Effector memory CD8-positive, alpha-beta T cell (primary cell): Measurements from ENCODE around the gene RHOH.

Experiments
- ATAC-seq: fragments of 150-1000 bp; cut with Tn5 transposase; replicated peaks from 2 replicates; pipeline ENCODE4 v1.10.0; 2021; ENCODE audit warnings: mild to moderate bottlenecking, moderate library complexity
- DNase-seq, 3 experiments: peaks; one replicate each; pipeline ENCODE4 v3.0.0; 2021
- H3K27ac Mint-ChIP-seq, 2 donors: one replicate each; pipeline ENCODE4 v1.8.0; 2022; ENCODE audit warnings: mild to moderate bottlenecking in 2 of 2, mixed read lengths in 2 of 2, moderate library complexity in 2 of 2
- H3K27me3 Mint-ChIP-seq, 2 donors: one replicate each; pipeline ENCODE4 v1.8.0; 2022; ENCODE audit warnings: mixed read lengths in 2 of 2
- H3K36me3 Mint-ChIP-seq: one replicate; pipeline ENCODE4 v1.8.0; 2022; ENCODE audit warnings: mild to moderate bottlenecking, moderate library complexity, mixed read lengths; ENCODE audit not compliant: insufficient read depth
- H3K4me1 Mint-ChIP-seq, 2 donors: one replicate each; pipeline ENCODE4 v1.8.0; 2022; ENCODE audit warnings: low read depth in 2 of 2, mixed read lengths in 2 of 2
- H3K4me3 Mint-ChIP-seq, 2 donors: one replicate each; pipeline ENCODE4 v1.8.0; 2022; ENCODE audit warnings: mild to moderate bottlenecking in 2 of 2, mixed read lengths in 2 of 2, moderate library complexity in 2 of 2
- H3K9me3 Mint-ChIP-seq, 2 donors: one replicate each; pipeline ENCODE4 v1.8.0; 2022; ENCODE audit warnings: mixed read lengths in 2 of 2

Gene RHOH

GRCh38 chr4:40216622-40217366, 20.0 kb downstream of the RHOH start:
- Mint-ChIP-seq H3K36me3 (peaks cover 94% of the 10 kb centered on the region), H3K27me3 (no peaks in the 10 kb centered on the region), H3K4me1 (peaks cover 73 to 94% of the 10 kb centered on the region in 2 donors), H3K27ac (peak overlapping the region; percentile 80 to 97), H3K9me3 (no peaks in the 10 kb centered on the region), H3K4me3 (peak overlapping the region; percentile 58 to 82)
- no peak for ATAC-seq
- DNase-seq = no peak

DNA sequence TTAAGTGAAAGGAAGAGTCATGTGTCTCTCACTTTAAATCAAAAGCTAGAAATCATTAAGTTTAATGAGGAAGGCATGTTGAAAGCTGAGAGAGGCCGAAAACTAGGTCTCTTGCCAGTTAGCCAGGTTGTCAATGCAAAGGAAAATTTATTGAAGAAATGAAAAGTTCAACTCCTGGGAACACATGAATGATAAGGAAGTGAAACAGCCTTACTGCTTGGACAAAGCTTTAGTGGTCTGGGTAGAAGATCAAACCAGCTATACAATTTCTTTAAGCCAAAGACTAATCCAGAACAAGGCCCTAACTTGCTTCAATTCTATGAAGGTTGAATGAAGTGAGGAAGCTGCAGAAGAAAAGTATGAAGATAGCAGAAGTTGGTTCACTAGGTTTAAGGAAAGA, 24.9 kb downstream of the RHOH start:
- H3K27me3 Mint-ChIP-seq = no peaks in the 10 kb centered on the region
- no peak for DNase-seq
- H3K36me3 Mint-ChIP-seq = peaks cover 89% of the 10 kb centered on the region
- ATAC-seq = no peak
- H3K27ac Mint-ChIP-seq = peak overlapping the region; percentile 57 to 97
- H3K9me3 Mint-ChIP-seq = no peaks in the 10 kb centered on the region
- H3K4me3 Mint-ChIP-seq = peak overlapping the region; percentile 72 to 82
- H3K4me1 Mint-ChIP-seq = peaks cover 66 to 88% of the 10 kb centered on the region in 2 donors

- DNase-seq = no peak
- H3K4me1 Mint-ChIP-seq = peaks cover 61 to 86% of the 10 kb centered on the region in 2 donors
- H3K4me3 Mint-ChIP-seq = peak overlapping the region in 1 of 2 donors; percentile 82
- H3K36me3 Mint-ChIP-seq = peaks cover 83% of the 10 kb centered on the region
- H3K27me3 Mint-ChIP-seq = no peaks in the 10 kb centered on the region
- H3K9me3 Mint-ChIP-seq = no peaks in the 10 kb centered on the region
- no peak for ATAC-seq
- H3K27ac Mint-ChIP-seq = peak overlapping the region; percentile 57 to 97
These were observed 26.5 kb downstream of the RHOH start for GRCh38 chr4:40223343-40223742.

GRCh38 chr4:40224432-40224831, 27.6 kb downstream of the RHOH start:
- Mint-ChIP-seq H3K27ac (peak overlapping the region; percentile 57 to 95), H3K36me3 (peaks cover 83% of the 10 kb centered on the region), H3K9me3 (no peaks in the 10 kb centered on the region), H3K4me1 (peaks cover 63 to 87% of the 10 kb centered on the region in 2 donors), H3K27me3 (no peaks in the 10 kb centered on the region), H3K4me3 (peak overlapping the region; percentile 73 to 82)
- DNase-seq = no peak
- no peak for ATAC-seq

- DNase-seq = no peak
- Mint-ChIP-seq H3K4me1 (peaks cover 60 to 87% of the 10 kb centered on the region in 2 donors), H3K9me3 (no peaks in the 10 kb centered on the region), H3K27me3 (no peaks in the 10 kb centered on the region), H3K36me3 (peaks cover 84% of the 10 kb centered on the region), H3K27ac (peak overlapping the region; percentile 57 to 95), H3K4me3 (peak overlapping the region; percentile 73 to 82)
- peak; percentile 32 for ATAC-seq
These were observed 28.7 kb downstream of the RHOH start for GRCh38 chr4:40225497-40225896.

DNA sequence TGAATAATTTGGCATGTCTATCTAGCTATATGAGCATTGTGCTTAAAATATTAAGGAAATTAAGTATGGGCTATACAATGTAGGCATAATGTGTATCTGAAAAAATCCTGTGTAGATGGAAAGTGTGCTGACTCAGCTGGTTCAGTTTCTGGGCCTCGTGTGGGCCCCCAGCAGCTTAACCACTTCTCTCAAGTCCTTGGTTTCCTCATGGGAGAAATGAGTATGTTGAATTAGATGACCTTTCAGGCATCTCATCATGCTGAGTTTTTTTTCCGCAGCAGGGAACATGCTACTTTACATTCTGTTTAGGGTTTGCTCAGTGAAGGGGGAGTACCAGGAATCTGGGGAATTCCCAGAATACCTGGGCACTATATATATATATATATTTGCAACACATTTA, 30.5 kb downstream of the RHOH start:
- DNase-seq = no peak
- Mint-ChIP-seq H3K27ac (peak overlapping the region; percentile 57 to 95), H3K36me3 (peaks cover 90% of the 10 kb centered on the region), H3K9me3 (no peaks in the 10 kb centered on the region), H3K4me3 (peak overlapping the region; percentile 73 to 82), H3K27me3 (no peaks in the 10 kb centered on the region), H3K4me1 (peaks cover 66 to 87% of the 10 kb centered on the region in 2 donors)
- no peak for ATAC-seq

DNA sequence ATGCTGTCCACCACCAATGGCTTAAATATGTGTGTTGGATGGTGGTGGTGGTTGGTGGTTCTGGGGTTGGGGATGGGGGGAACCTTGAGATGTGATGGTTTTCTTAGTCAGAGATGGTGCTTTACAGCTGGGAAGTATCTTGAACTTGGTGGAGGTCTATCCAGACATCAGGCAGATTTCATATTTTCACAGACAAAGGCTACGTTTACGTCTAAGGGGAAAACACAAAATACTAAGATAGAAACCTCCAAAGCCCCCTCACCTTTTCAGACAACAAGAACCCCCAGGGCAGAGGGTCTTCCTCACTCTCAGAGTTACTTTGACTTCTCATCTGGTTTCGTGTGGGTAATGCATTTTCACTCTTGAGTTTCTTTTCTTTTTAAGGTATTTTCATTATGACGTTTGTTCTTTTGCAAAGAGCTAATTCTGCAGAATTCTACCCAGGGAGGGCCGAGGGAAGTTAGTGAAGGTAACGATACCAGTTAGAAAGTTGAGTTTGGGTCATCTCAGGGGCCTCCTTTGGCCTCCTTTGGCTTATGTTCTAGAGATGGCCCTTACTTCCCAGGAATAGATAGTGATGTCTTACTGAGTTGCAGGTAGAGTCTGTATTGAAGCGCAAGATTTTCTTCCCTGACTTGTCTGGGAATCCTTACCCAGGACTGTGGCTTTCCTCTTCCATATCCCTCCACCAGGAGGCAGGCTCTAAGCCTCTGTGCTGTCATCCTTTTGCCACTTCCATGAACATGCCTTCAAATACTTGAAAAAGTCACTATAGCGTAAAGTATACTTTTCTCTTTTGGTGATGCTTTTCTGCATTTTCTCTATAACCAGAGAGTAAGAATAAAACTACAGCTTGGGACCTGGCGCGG, 31.9 kb downstream of the RHOH start:
- no peak for DNase-seq

GRCh38 chr4:40231316-40231863, 34.6 kb downstream of the RHOH start:
- ATAC-seq = no peak
- Mint-ChIP-seq H3K27ac (peak overlapping the region; percentile 57 to 86), H3K9me3 (peaks cover 0 to 2% of the 10 kb centered on the region in 2 donors), H3K4me3 (peak overlapping the region; percentile 69 to 82), H3K4me1 (peaks cover 61 to 84% of the 10 kb centered on the region in 2 donors), H3K27me3 (no peaks in the 10 kb centered on the region), H3K36me3 (peaks cover 89% of the 10 kb centered on the region)
- DNase-seq = no peak

More for the DNA sequence above, 31.9 kb downstream of the RHOH start:
- H3K36me3 Mint-ChIP-seq = peaks cover 89% of the 10 kb centered on the region
- no peaks in the 10 kb centered on the region for H3K27me3 Mint-ChIP-seq
- H3K27ac Mint-ChIP-seq = peak overlapping the region; percentile 57 to 86
- peak overlapping the region; percentile 69 to 82 for H3K4me3 Mint-ChIP-seq
- ATAC-seq = peak; percentile 21
- H3K9me3 Mint-ChIP-seq = peaks cover 0 to 2% of the 10 kb centered on the region in 2 donors
- H3K4me1 Mint-ChIP-seq = peaks cover 64 to 83% of the 10 kb centered on the region in 2 donors

GRCh38 chr4:40232610-40233009, 35.8 kb downstream of the RHOH start:
- H3K4me1 Mint-ChIP-seq = peaks cover 59 to 82% of the 10 kb centered on the region in 2 donors
- peak overlapping the region; percentile 10 to 80 for H3K4me3 Mint-ChIP-seq
- no peaks in the 10 kb centered on the region for H3K27me3 Mint-ChIP-seq
- no peak for DNase-seq
- peaks cover 0 to 2% of the 10 kb centered on the region in 2 donors for H3K9me3 Mint-ChIP-seq
- peaks cover 91% of the 10 kb centered on the region for H3K36me3 Mint-ChIP-seq
- no peak for ATAC-seq
- peak overlapping the region in 1 of 2 donors; percentile 86 for H3K27ac Mint-ChIP-seq

DNA sequence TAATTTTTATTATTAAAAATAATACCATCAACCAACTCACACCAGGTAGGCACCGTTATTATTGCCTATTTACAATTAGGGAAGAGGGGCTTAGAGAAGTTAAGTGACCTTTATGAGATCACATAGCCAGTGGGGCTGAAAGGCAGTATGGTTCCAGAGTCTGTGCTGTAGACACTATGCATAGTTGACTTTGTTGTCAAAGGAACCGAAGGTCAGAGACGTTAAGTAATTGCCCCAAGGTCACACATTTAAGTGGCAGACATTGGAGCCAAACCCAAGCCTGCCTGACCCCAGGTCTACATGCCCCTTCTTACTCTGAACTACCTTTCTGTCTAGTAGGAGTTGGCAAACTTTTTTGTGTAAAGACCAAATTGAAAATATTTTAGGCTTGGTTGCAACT, 36.4 kb downstream of the RHOH start:
- Mint-ChIP-seq H3K27ac (peak overlapping the region in 1 of 2 donors; percentile 86), H3K27me3 (no peaks in the 10 kb centered on the region), H3K4me3 (peak overlapping the region in 1 of 2 donors; percentile 80), H3K4me1 (peaks cover 62 to 84% of the 10 kb centered on the region in 2 donors), H3K36me3 (peaks cover 95% of the 10 kb centered on the region), H3K9me3 (peaks cover 0 to 2% of the 10 kb centered on the region in 2 donors)
- no peak for DNase-seq
- no peak for ATAC-seq

DNA sequence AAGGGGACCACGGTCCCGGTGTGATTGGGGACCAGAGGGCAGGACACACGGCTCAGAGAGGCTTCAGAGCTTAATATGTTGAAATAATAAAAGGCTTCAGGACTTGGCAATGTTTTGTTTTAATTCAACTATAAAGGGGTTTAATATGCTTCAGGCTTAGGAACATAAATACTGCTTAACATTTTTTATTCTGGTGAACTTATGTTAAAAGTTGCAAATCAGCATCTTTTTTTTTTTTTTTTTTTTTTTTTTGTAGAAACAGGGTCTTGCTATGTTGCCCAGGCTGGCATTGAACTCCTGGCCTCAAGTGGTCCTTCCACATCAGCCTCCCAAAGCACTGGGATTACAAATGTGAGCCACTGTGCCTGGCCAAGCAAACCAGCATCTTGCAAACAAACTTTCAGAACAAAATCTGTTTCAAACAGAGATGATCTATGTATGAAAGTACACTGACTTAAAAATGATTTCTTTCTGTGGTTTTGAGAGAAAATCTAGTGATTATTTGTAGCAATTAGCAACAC, 37.7 kb downstream of the RHOH start:
- Mint-ChIP-seq H3K4me3 (peak overlapping the region; percentile 72 to 79), H3K36me3 (peaks cover 95% of the 10 kb centered on the region), H3K4me1 (peaks cover 63 to 84% of the 10 kb centered on the region in 2 donors), H3K9me3 (peaks cover 0 to 2% of the 10 kb centered on the region in 2 donors), H3K27me3 (no peaks in the 10 kb centered on the region), H3K27ac (peak overlapping the region; percentile 87 to 99)
- DNase-seq (no peak), ATAC-seq (no peak)

DNA sequence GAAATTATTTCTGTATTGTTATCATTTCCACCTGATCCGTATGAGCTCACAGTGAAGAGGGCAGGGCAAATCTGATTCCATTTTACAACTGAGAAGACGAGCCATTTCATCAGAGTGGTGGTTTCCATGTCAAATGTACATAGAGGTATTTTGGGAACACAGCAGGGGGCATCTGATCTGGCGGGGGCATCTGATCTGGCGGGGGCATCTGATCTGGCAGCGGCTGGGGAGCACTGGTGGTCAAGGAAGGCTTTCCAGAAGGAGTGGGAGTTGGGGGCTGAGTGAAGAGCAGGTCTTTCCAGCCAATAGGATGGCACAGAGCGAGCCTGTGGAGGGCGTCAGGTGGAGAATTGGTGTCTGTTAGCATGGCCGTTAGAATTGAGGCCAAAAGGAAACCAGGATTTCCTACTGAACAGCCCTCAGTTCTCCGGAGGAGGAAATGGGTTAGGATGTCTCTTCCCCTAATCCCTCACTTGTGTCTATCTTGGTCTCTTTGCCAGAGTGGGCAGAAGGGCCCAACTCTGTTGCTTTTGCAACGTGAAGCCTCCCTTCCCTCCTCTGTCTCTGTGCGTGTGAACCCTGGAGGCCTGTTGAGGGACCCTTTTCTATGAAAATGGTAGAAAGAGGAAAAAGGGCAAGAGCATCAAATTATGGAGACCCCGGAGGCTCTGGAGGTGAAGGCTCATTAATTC, 41.3 kb downstream of the RHOH start:
- Mint-ChIP-seq H3K4me3 (peak overlapping the region; percentile 58 to 79), H3K4me1 (peaks cover 68 to 83% of the 10 kb centered on the region in 2 donors), H3K36me3 (peaks cover 94% of the 10 kb centered on the region), H3K27ac (peak overlapping the region; percentile 86 to 99), H3K27me3 (no peaks in the 10 kb centered on the region), H3K9me3 (no peaks in the 10 kb centered on the region)
- DNase-seq (no peak), ATAC-seq (no peak)
